ENCODE results near the gene ARPC5.

Gene ARPC5

DNA sequence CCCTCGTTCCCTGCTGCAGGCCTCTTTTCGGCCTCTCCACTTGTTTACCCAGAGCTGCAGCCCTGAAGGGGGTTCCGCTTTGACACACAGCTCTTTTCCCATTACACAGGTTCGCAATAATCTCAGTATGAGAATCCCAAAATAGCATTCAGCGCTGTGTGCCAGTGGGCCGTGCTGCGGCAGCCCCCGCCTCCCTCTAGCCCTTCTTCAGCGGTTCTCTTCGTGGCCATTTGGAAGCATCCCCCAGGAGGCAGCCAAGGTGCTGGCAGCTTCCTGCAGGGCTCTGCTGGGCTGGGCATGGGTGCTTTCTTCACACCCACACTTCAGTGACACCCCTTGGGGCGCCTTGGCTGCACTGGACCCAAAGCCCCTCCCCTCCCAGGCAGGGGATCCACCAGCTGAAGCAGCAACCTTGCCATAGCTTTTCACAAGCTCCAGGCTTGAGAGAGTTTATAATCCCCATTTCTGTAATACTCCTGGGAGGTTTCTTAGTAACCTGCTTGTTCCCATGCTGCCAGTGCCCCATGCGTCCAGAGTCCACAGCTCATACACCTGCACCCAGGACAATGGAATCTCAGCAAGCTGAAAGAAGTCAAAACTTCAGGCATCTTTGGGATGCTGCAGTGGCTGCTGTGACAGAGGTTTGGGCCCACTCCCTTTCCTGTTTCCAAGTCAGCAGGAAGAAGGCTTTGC, 53.4 kb downstream of the ARPC5 start:
- no peak for DNase-seq

DNA sequence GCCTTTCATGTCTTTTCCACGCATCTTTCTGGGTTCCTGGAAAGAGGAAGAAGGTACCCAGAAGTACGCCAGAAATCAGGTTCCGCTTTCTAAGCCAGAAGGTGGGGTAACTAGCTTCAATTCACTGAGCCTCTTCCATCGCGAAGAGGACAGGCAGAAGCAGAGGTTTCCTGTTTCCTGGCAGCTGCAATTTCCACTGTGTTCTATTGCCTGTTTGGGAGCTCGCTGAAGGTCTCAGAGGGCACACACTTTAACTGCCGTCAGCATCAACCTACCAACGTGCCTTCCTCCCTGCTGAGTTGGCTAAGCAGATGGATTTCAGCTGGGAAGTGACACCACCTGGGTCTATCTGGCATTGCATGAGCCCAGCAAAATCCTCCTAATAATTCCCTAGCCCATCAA, 55.3 kb downstream of the ARPC5 start:
- no peak for DNase-seq

DNA sequence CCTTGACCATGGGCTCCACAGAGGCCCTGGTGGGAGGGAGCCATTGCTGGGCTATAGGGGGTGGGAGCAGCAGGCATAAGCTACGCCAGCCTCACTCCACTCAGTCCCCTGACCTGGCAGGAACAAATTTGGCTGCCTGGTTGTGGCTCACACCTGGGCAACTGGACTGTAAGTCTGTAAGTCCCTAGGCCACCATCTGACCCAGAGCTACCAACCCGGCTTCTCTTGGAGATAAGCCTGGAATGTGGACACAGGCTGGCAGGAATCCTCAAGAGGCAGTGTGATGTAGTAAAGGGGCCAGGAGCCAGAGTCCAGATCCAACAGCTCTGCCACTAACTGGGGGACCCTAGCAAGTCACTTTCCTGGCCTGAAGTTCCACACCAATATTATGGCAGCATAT, 56.7 kb downstream of the ARPC5 start:
- no peak for DNase-seq

DNA sequence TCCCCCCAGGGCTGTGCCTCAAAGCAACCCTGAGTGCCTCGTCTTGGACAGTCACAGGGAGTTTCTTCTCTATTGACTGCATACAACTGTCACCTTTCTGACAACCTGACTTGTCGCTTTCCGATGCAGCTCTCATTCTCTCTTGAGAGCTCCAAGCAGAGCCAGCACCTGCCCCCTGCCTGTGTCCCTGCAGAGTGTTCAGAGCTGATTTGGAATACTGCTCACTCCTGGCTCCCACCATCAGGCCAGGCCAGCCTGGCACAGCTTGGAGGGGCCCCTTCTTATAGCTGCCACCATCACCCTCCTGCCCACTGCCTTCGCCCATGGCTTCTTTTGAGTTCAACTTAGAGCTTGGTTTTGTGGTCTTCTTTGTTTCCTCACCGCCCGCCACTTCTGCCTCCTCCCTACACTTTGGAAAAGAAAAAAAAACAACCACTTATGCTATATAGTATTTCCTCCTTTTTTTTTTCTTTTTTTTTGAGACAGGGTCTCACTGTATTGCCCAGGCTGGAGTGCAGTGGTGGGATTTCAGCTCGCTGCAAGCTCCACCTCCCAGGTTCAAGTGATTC, 57.6 kb downstream of the ARPC5 start:
- DNase-seq = no peak

DNA sequence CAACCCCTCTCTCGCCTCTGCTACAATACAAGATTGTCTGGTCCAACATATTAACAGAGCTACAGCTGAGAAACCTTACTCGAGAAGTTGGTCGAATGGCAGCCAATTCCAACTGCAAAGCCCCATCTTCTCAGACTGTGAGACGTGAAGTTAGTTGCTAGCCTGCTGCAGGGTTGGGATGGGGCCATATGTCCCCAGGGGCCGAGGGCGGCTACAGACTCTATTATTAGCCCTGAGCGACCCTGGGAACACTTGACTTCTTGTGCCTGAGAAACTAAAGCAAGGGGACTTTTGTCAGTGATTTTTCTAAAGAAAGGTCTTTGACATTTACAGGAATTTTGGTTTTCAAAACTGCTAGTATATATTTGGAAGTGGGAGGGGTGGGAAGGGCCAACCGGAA, 59.0 kb downstream of the ARPC5 start:
- no peak for DNase-seq

DNA sequence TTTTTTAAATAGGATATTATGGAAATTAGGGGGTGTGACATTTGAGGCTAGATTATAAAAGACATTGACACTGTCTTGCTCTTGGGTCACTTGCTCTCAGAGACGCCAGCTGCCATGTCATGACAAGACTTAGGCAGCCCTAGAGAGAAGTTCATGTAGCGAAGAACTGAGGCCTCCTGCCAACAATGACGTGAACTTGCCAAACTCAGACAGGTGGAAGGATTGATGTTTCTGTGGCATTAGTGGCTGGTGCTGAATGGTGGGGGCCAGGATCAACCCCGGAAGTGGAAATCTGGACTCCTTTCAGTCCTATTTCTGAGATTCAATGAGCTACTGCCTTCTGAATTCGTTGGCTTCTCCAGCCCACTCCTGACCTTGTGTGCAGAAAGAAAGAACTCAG, 60.0 kb downstream of the ARPC5 start:
- DNase-seq = no peak

DNA sequence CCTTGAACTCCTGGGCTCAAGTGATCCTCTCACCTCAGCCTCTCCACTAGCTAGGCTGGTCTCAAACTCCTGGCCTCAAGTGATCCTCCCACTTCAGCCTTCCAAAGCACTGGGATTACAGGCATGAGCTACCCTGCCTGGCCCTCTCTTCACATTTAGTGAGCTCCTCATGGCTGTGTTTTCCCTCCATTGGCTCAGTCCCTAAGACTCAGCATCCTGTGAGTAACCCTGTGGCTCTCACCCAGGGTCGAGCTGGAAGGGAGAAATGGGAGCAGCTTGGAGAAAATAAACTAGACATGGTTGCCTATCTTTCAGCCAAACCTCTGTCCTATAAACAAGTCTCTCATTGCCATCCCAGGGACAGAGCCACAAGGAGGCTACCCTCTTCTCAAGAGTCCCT, 62.9 kb downstream of the ARPC5 start:
- DNase-seq = no peak

DNA sequence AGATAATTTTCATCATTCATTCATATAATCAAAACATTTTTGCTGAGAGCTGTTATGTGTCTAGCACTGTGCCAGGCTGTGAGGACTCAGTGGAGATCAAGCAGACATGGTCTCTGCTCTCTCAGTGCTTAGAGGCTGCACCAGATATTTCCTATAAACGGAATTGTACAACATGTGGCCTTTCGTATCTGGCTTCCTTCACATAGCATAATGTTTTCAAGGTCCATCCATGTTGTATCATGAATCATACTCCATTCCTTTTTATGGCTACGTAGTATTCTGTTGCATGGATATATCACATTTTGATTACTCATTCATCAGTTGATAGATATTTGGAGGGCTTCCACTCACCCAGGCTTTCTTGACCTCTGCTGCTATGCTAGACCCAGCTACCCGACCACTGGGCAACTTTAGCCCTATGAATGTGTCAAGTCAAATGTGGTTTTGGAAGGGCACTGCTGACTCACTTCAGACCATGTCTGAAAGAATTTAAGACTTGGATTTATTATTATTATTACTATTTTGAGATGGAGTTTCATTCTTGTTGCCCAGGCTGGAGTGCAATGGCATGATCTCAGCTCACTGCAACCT, 63.8 kb downstream of the ARPC5 start:
- no peak for DNase-seq
